Small intestine (tissue), 7 donors: ENCODE results near the gene STX8. TPM values are rescaled to one million over a fixed set of nuclear protein-coding genes. Genes with fewer than 3 reads are reported as not detected.
A peak's percentile ranks its signal among the peaks of the same experiment; 100 is the strongest.

Source experiments
- DNase-seq, 2 donors: peaks; one replicate each; pipeline versions ENCODE4 v3.0.0 to v3.0.0-alpha.2; 2013
- FAIRE-seq: peaks from 2 replicates; lab custom pipeline; 2012; peaks lifted over from hg19 to GRCh38; lab: Jason Lieb, UNC
- H3K27ac ChIP-seq, 3 donors: one replicate each; pipeline ENCODE4 v1.5.1; 2013; ENCODE audit warnings: low read length in 2 of 3, mild to moderate bottlenecking in 2 of 3, control low read depth in 1 of 3, inconsistent platforms in 1 of 3, low read depth in 1 of 3, moderate library complexity in 1 of 3
- H3K27me3 ChIP-seq, 3 donors: one replicate each; pipeline ENCODE4 v1.6.1; 2013; ENCODE audit warnings: low read length in 3 of 3, inconsistent platforms in 1 of 3; ENCODE audit not compliant: control insufficient read depth in 3 of 3, insufficient read depth in 3 of 3
- H3K36me3 ChIP-seq, 3 donors: one replicate each; pipeline ENCODE4 v1.6.1; 2013; ENCODE audit warnings: low read length in 3 of 3, inconsistent platforms in 1 of 3, low read depth in 1 of 3, mild to moderate bottlenecking in 1 of 3, moderate library complexity in 1 of 3; ENCODE audit not compliant: control insufficient read depth in 3 of 3, insufficient read depth in 2 of 3
- H3K4me1 ChIP-seq, 3 donors: one replicate each; pipeline ENCODE4 v1.6.1; 2013; ENCODE audit warnings: low read length in 2 of 3, inconsistent platforms in 1 of 3, low read depth in 1 of 3, mild to moderate bottlenecking in 1 of 3, moderate library complexity in 1 of 3; ENCODE audit not compliant: control insufficient read depth in 3 of 3, insufficient read depth in 2 of 3
- H3K4me3 ChIP-seq, 3 donors: one replicate each; pipeline ENCODE4 v1.5.1; 2013; ENCODE audit warnings: low read length in 3 of 3, control low read depth in 1 of 3, inconsistent platforms in 1 of 3, low read depth in 1 of 3, mild to moderate bottlenecking in 1 of 3, moderate library complexity in 1 of 3
- H3K9me3 ChIP-seq, 2 donors: one replicate each; pipeline ENCODE4 v1.6.1; 2013; ENCODE audit warnings: low read depth in 1 of 2, low read length in 1 of 2; ENCODE audit not compliant: control insufficient read depth in 2 of 2, insufficient read depth in 1 of 2
- WGBS, 3 donors: extraction: QIAGEN DNeasy Blood & Tissue Kit; methylation state at CpG; one replicate each; pipeline ENCODE4 v1.1.7; 2013; 5-methylcytosine and 5-hydroxymethylcytosine counted together
- polyA plus RNA-seq, 4 donors: library from polyadenylated mRNA; stranded (reverse) in 3 of 4; unstranded in 1 of 4; fragments of 200-250 nt in 3 of 4; fragments of 120-200 nt in 1 of 4; gene quantifications; one replicate each; pipeline versions ENCODE4 v1.2.1 to v1.2.3, GENCODE V29; 2013
- donor health status: healthy with polysubstance abuse.
- donor health status: control.
- donor health status: control.
- donor health status: Bipolar disorder and iron deficiency.
- donor health status: healthy.

The STX8 gene
- polyA plus RNA-seq, 4 donors = 35.3 to 72.2 (median 51.8) TPM

- Histone ChIP-seq H3K4me3 (no peak overlapping the region), H3K9me3 (peaks cover 0 to 8% of the 10 kb centered on the region in 2 donors), H3K36me3 (no peaks in the 10 kb centered on the region), H3K27ac (no peak overlapping the region), H3K4me1 (no peaks in the 10 kb centered on the region), H3K27me3 (no peaks in the 10 kb centered on the region)
- FAIRE-seq (no peak), DNase-seq (no peak)
- WGBS, 3 donors = 90 to 95% (median 93%) methylated on average over 6 of the region's 6 CpGs
These were observed 243.5 kb downstream of the STX8 start for GRCh38 chr17:9332132-9332494.

- Histone ChIP-seq H3K36me3 (no peaks in the 10 kb centered on the region), H3K27ac (no peak overlapping the region), H3K27me3 (no peaks in the 10 kb centered on the region), H3K4me3 (no peak overlapping the region), H3K9me3 (peaks cover 0 to 8% of the 10 kb centered on the region in 2 donors), H3K4me1 (no peaks in the 10 kb centered on the region)
- 83 to 89% (median 87%) methylated on average over 16 of the region's 16 CpGs for WGBS, 3 donors
- DNase-seq (no peak), FAIRE-seq (no peak)
These were observed 244.1 kb downstream of the STX8 start for GRCh38 chr17:9331279-9332131.

- 90 to 95% (median 92%) methylated on average over 21 of the region's 21 CpGs for WGBS, 3 donors
- FAIRE-seq = no peak
- Histone ChIP-seq H3K27me3 (no peaks in the 10 kb centered on the region), H3K36me3 (no peaks in the 10 kb centered on the region), H3K9me3 (peaks cover 0 to 8% of the 10 kb centered on the region in 2 donors), H3K4me1 (no peaks in the 10 kb centered on the region), H3K27ac (no peak overlapping the region), H3K4me3 (no peak overlapping the region)
- DNase-seq = no peak
These were observed 244.9 kb downstream of the STX8 start for GRCh38 chr17:9330611-9331271.

- 91 to 97% (median 96%) methylated on average over 5 of the region's 5 CpGs for WGBS, 3 donors
- FAIRE-seq (no peak), DNase-seq (no peak)
- H3K36me3 ChIP-seq = no peaks in the 10 kb centered on the region
- H3K9me3 ChIP-seq = peaks cover 0 to 6% of the 10 kb centered on the region in 2 donors
- H3K4me1 ChIP-seq = no peaks in the 10 kb centered on the region
- no peak overlapping the region for H3K27ac ChIP-seq
- H3K27me3 ChIP-seq = no peaks in the 10 kb centered on the region
- no peak overlapping the region for H3K4me3 ChIP-seq
These were observed 245.5 kb downstream of the STX8 start for GRCh38 chr17:9330141-9330540.

GRCh38 chr17:9329251-9329921 is 246.2 kb downstream of the STX8 start:
- Histone ChIP-seq H3K4me1 (no peaks in the 10 kb centered on the region), H3K27me3 (no peaks in the 10 kb centered on the region), H3K36me3 (no peaks in the 10 kb centered on the region), H3K27ac (no peak overlapping the region), H3K4me3 (no peak overlapping the region), H3K9me3 (no peaks in the 10 kb centered on the region)
- DNase-seq (no peak), FAIRE-seq (no peak)
- 90 to 95% (median 95%) methylated on average over 9 of the region's 9 CpGs for WGBS, 3 donors

GRCh38 chr17:9324864-9325263 is 250.8 kb downstream of the STX8 start:
- 96 to 98% (median 97%) methylated on average over 4 of the region's 4 CpGs for whole genome bisulfite sequencing, 3 donors
- no peak overlapping the region for H3K27ac ChIP-seq
- DNase-seq (peak in 1 of 2 donors; percentile 17), FAIRE-seq (no peak)
- H3K27me3 ChIP-seq = no peaks in the 10 kb centered on the region
- no peaks in the 10 kb centered on the region for H3K9me3 ChIP-seq
- no peaks in the 10 kb centered on the region for H3K4me1 ChIP-seq
- no peaks in the 10 kb centered on the region for H3K36me3 ChIP-seq
- H3K4me3 ChIP-seq = no peak overlapping the region

GRCh38 chr17:9322326-9322725 is 253.3 kb downstream of the STX8 start:
- DNase-seq = no peak
- WGBS, 3 donors = 56 to 80% (median 73%) methylated on average over 2 of the region's 2 CpGs
- H3K4me3 ChIP-seq = no peak overlapping the region
- H3K27ac ChIP-seq = no peak overlapping the region
- H3K36me3 ChIP-seq = no peaks in the 10 kb centered on the region
- H3K27me3 ChIP-seq = no peaks in the 10 kb centered on the region
- no peaks in the 10 kb centered on the region for H3K4me1 ChIP-seq
- no peaks in the 10 kb centered on the region for H3K9me3 ChIP-seq
- FAIRE-seq = no peak

- Histone ChIP-seq H3K4me3 (no peak overlapping the region), H3K36me3 (no peaks in the 10 kb centered on the region), H3K9me3 (no peaks in the 10 kb centered on the region), H3K27me3 (no peaks in the 10 kb centered on the region), H3K4me1 (no peaks in the 10 kb centered on the region), H3K27ac (no peak overlapping the region)
- FAIRE-seq = no peak
- DNase-seq = no peak
- 75 to 83% (median 77%) methylated on average over 5 of the region's 5 CpGs for WGBS, 3 donors
These were observed 253.7 kb downstream of the STX8 start for GRCh38 chr17:9321890-9322289.
